HepG2 (cell line): ENCODE measurements around the gene SLC43A1. TPM values are rescaled to one million over a fixed set of nuclear protein-coding genes. Genes with fewer than 3 reads are reported as not detected.

ENCODE experiments used
- ATAC-seq: fragments of 200-7000 bp; cut with Tn5 transposase; 3 replicates; pipeline ENCODE4 v1.9.1; 2020; ENCODE audit warnings: mild to moderate bottlenecking, moderate library complexity
- BruUV-seq: library from RNA; stranded (reverse); fragments of 400-500 nt; replicated peaks from 2 replicates; lab custom pipeline; 2021; lab: Mats Ljungman, UMichigan
- CTCF ChIA-PET: fragments of 300-600 bp; formaldehyde crosslinking; extraction: SDS; loops from one replicate; lab custom pipeline; 2021; ENCODE audit warnings: low total read pairs, inconsistent platforms, low intra/inter-chr PET ratio; lab: Yijun Ruan, JAX
- POLR2A ChIA-PET: fragments of 350-600 bp; sonication (Branson Sonifier 250); formaldehyde crosslinking; loops from one replicate; lab custom pipeline; 2020; ENCODE audit warnings: antibody characterized with exemption, inconsistent platforms; lab: Yijun Ruan, JAX
- DNase-seq: peaks from one replicate; pipeline ENCODE4 v3.0.0-alpha.2; 2015; ENCODE audit warnings: low spot score
- FAIRE-seq: peaks from 3 replicates; lab custom pipeline; 2011; peaks lifted over from hg19 to GRCh38; lab: Jason Lieb, UNC
- H2AFZ ChIP-seq: one replicate; pipeline ENCODE4 v1.6.1; 2011; ENCODE audit warnings: low read length, inconsistent platforms
- H3K27ac ChIP-seq: fragments of 300-600 bp; 3 replicates; pipeline ENCODE4 v1.8.0; 2011; ENCODE audit warnings: mixed run types, mild to moderate bottlenecking, mixed read lengths, low read length, inconsistent platforms; ENCODE audit not compliant: insufficient read depth; ENCODE audit errors: extremely low read length
- H3K27me3 ChIP-seq, 2 experiments: fragments of 200-600 bp in 1 of 2; 2 replicates in 1 of 2; 3 replicates in 1 of 2; pipeline versions ENCODE4 v1.6.0 to v1.8.0; 2011; ENCODE audit warnings: low read length in 2 of 2, mild to moderate bottlenecking in 2 of 2, moderate library complexity in 2 of 2, inconsistent platforms in 1 of 2; ENCODE audit not compliant: insufficient read depth in 2 of 2, control insufficient read depth in 1 of 2
- H3K36me3 ChIP-seq, 2 experiments: fragments of 200-600 bp in 1 of 2; replicated peaks in 1 of 2; 2 replicates in 1 of 2; 3 replicates in 1 of 2; pipeline versions ENCODE4 v1.5.1 to v1.8.0; 2011; ENCODE audit warnings: low read length in 2 of 2, inconsistent platforms in 1 of 2; ENCODE audit not compliant: insufficient read depth in 2 of 2, control insufficient read depth in 1 of 2
- H3K4me1 ChIP-seq: 2 replicates; pipeline ENCODE4 v1.5.1; 2012; ENCODE audit warnings: low read length, inconsistent platforms; ENCODE audit not compliant: insufficient read depth
- H3K4me2 ChIP-seq: 2 replicates; pipeline ENCODE4 v1.6.0; 2011; ENCODE audit warnings: low read depth, low read length, inconsistent platforms
- H3K4me3 ChIP-seq, 3 experiments: fragments of 200-600 bp in 1 of 3; sonication (generic), shearing (Covaris generic) in 1 of 3; replicated peaks in 1 of 3; 2 replicates each; pipeline ENCODE4 v1.5.1; 2011 to 2016; ENCODE audit warnings: low read length in 3 of 3, inconsistent platforms in 2 of 3, low read depth in 2 of 3, mild to moderate bottlenecking in 2 of 3, control low read depth in 1 of 3, mixed read lengths in 1 of 3; ENCODE audit not compliant: insufficient read depth in 1 of 3
- H3K79me2 ChIP-seq: one replicate; pipeline ENCODE4 v1.6.1; 2011; ENCODE audit warnings: low read length, inconsistent platforms; ENCODE audit not compliant: insufficient read depth
- H3K9ac ChIP-seq: 2 replicates; pipeline ENCODE4 v1.6.0; 2011; ENCODE audit warnings: mild to moderate bottlenecking, low read depth, low read length, inconsistent platforms; ENCODE audit not compliant: insufficient read depth
- H3K9me3 ChIP-seq: 2 replicates; pipeline ENCODE4 v1.5.1; 2012; ENCODE audit warnings: mild to moderate bottlenecking, low read length
- H4K20me1 ChIP-seq: 2 replicates; pipeline ENCODE4 v1.6.0; 2011; ENCODE audit warnings: inconsistent platforms, mild to moderate bottlenecking, low read length, moderate library complexity; ENCODE audit not compliant: insufficient read depth
- BHLHE40 ChIP-seq: IDR thresholded peaks from 2 replicates; pipeline ENCODE4 v1.6.1; 2011; ENCODE audit warnings: low read length, improper control_type of control experiment
- CREM ChIP-seq, 2 experiments: sonication (generic) in 1 of 2; formaldehyde crosslinking in 1 of 2; IDR thresholded peaks; 2 replicates each; pipeline versions ENCODE4 v1.4.0 to v1.6.1; 2016 to 2020; ENCODE audit warnings: antibody characterized with exemption in 1 of 2, mild to moderate bottlenecking in 1 of 2, missing genetic modification reagents in 1 of 2
- CTCF ChIP-seq: sonication (generic); formaldehyde crosslinking; IDR thresholded peaks from 2 replicates; pipeline ENCODE4 v1.5.0; 2020; ENCODE audit warnings: mild to moderate bottlenecking, missing genetic modification reagents, moderate library complexity
- MYNN ChIP-seq: sonication (generic); formaldehyde crosslinking; IDR thresholded peaks from 2 replicates; pipeline ENCODE4 v1.4.0; 2020; ENCODE audit warnings: mild to moderate bottlenecking, low read depth, missing genetic modification reagents
- PCBP1 ChIP-seq: fragments of 200-400 bp; formaldehyde crosslinking; IDR thresholded peaks from 2 replicates; pipeline ENCODE4 v1.6.1; 2017; ENCODE audit warnings: mild to moderate bottlenecking, low read depth, low read length, borderline replicate concordance
- SYNCRIP ChIP-seq: fragments of 200-400 bp; formaldehyde crosslinking; IDR thresholded peaks from 2 replicates; pipeline ENCODE4 v1.6.1; 2018; ENCODE audit warnings: mild to moderate bottlenecking, low read depth, low read length; ENCODE audit not compliant: insufficient read depth
- TMF1 ChIP-seq: sonication (generic); formaldehyde crosslinking; IDR thresholded peaks from 2 replicates; pipeline ENCODE4 v1.8.1; 2022; ENCODE audit warnings: low read depth, missing genetic modification reagents
- ZNF460 ChIP-seq: sonication (generic); formaldehyde crosslinking; IDR thresholded peaks from 2 replicates; pipeline ENCODE4 v1.5.1; 2020; ENCODE audit warnings: missing genetic modification reagents, mild to moderate bottlenecking, borderline replicate concordance
- ZNF670 ChIP-seq: sonication (generic); formaldehyde crosslinking; IDR thresholded peaks from 2 replicates; pipeline ENCODE4 v1.8.0; 2022; ENCODE audit warnings: mild to moderate bottlenecking, missing genetic modification reagents, borderline replicate concordance
- WGBS: methylation state at CpG from one replicate; pipeline ENCODE4 v1.1.6; 2017; ENCODE audit warnings: low lambda C conversion rate; 5-methylcytosine and 5-hydroxymethylcytosine counted together
- in situ Hi-C: cut with HindIII; loops from 2 replicates; pipeline ENCODE4 v1.10.0; 2017; ENCODE audit warnings: low pct_unique_long_range_greater_than_20kb; ENCODE audit not compliant: extremely low pct_ligation_motif_present
- intact Hi-C: fragments of 100-400 bp; cut with micrococcal nuclease; formaldehyde crosslinking; loops from one replicate; pipeline ENCODE4 v1.10.0; 2022; ENCODE audit not compliant: unreplicated experiment
- polyA plus RNA-seq, 8 experiments: library from polyadenylated mRNA; depleted of rRNA in 3 of 8; stranded (reverse) in 7 of 8; unstranded in 1 of 8; fragments of >200 nt; fragmentation: Illumina TruSeq in 4 of 8; extraction: Trizol in 4 of 8; gene quantifications; 2 replicates each; pipeline versions ENCODE4 v1.2.1 to v1.2.3, GENCODE V29; 2011 to 2016; ENCODE audit warnings: low read depth in 4 of 8, missing spikeins in 1 of 8, mixed read lengths in 1 of 8; ENCODE audit not compliant: insufficient read depth in 1 of 8
- total RNA-seq, 5 experiments: library from RNA; depleted of rRNA; stranded (reverse); fragments of >200 nt; fragmentation: Illumina TruSeq; extraction: Trizol; gene quantifications; 2 replicates each; pipeline ENCODE4 v1.2.3, GENCODE V29; 2016; ENCODE audit warnings: low read depth in 1 of 5

SLC43A1 gene
- total and polyA plus RNA-seq, 2 of the 13 experiments (the other 11 are each of a cell fraction or from before 2014, with no cell fraction given) = 72.3 to 87.6 TPM

GRCh38 chr11:57480409-57481137, 34.9 kb downstream of the SLC43A1 start (continued):
- TF ChIP-seq CTCF (CRISPR knock-in tag) (peak; percentile 90), PCBP1 (no peak), BHLHE40 (no peak), CREM (IDR thresholded peaks at IDR 0.05) (no peak), CREM (CRISPR knock-in tag; IDR thresholded peaks at IDR 0.05) (no peak), ZNF670 (CRISPR knock-in tag) (no peak), SYNCRIP (no peak), MYNN (CRISPR knock-in tag) (no peak)

GRCh38 chr11:57479911-57480310, 35.6 kb downstream of the SLC43A1 start:
- no peaks in the 10 kb centered on the region for H3K79me2 ChIP-seq
- peaks cover 33% of the 10 kb centered on the region for H3K4me1 ChIP-seq
- intact Hi-C loops (loop anchor here (1.0 kb wide), 1 partner anchor 135 kb away; no protein-coding TSS in a partner anchor), in situ Hi-C loops (no loop called here)
- H3K9ac ChIP-seq = no peak overlapping the region; the same call in 1 of the 2 replicates
- ChIA-PET CTCF (interaction anchor here (1.7 to 1.9 kb wide), 2 partner anchors 22 to 135 kb away, joined by 7 to 10 read pairs; no protein-coding TSS in a partner anchor), POLR2A (interaction anchor here (1.9 kb wide), 1 partner anchor 13 kb away, joined by 5 read pairs; no protein-coding TSS in a partner anchor)
- DNase-seq (no peak), FAIRE-seq (no peak), ATAC-seq (0 out of 3 replicates have a peak, but pooled peaks have one; percentile 2)
- 77% methylated on average over 4 of the region's 4 CpGs for WGBS
- BruUV-seq = no TSS peak
- H3K4me2 ChIP-seq = peak overlapping the region; percentile 66
- no peak for TF ChIP-seq ZNF460
- 0 out of 2 replicates have a peak, but pooled peaks have one; percentile 28 for TF ChIP-seq TMF1 (CRISPR knock-in tag)
- H4K20me1 ChIP-seq = no peaks in the 10 kb centered on the region
- H3K27me3 ChIP-seq = no peaks in the 10 kb centered on the region
- H3K9me3 ChIP-seq = no peaks in the 10 kb centered on the region
- peak overlapping the region; percentile 65 for H3K27ac ChIP-seq
- H2AFZ ChIP-seq = no peak overlapping the region
- H3K4me3 ChIP-seq = no peak overlapping the region
- peaks cover 6 to 18% of the 10 kb centered on the region in 2 experiments for H3K36me3 ChIP-seq
